Measurements from ENCODE around the gene RAC3. TPM values are rescaled to one million over a fixed set of nuclear protein-coding genes. Genes with fewer than 3 reads are reported as not detected.
A peak's percentile ranks its signal among the peaks of the same experiment; 100 is the strongest.

Gene RAC3
- total and polyA plus RNA-seq, 9 of the 15 experiments (the other 6 are each of a cell fraction or from before 2014, with no cell fraction given) = 0.23 to 292 (median 118) TPM

DNA sequence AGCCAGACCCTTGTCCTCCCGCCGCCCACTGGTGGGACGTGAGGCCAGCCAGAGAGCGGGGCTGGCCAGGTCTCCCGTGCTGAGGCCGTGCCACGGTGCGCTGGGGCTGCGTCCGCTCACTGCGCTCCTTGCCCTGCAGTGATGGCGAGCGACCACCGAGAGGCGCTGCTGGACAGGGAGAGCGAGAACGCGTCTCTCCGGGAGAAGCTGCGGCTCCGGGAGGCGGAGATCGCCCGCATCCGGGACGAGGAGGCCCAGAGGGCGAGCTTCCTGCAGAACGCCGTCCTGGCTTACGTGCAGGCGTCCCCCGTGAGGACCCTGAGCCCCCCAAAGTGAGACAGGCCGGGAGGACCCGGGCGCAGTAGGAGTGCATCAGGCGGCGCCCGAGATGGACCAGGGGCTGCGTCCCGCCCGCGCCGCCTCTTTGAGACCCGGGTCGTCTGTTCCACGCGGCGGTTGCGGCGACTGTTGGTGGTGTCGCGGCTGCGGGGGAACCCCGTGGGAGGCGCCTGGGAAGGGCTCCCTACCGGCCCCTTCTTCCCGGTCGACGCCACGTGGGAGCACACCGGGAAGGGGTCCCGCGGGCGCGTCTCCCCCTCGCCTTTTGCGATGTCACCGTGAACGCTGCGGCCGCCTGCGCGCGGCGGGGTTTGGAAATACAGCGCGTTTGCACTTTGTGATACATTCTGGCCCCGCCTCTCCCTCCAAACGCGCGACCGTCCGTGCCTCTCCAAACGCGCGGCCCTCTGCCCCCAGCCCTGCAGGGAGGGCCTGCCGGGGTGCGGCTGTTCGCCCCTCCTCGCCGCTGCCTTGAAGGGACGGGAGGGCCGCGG lies 792 bp upstream of the RAC3 start (continued):
- TF ChIP-seq, protein P1, sequence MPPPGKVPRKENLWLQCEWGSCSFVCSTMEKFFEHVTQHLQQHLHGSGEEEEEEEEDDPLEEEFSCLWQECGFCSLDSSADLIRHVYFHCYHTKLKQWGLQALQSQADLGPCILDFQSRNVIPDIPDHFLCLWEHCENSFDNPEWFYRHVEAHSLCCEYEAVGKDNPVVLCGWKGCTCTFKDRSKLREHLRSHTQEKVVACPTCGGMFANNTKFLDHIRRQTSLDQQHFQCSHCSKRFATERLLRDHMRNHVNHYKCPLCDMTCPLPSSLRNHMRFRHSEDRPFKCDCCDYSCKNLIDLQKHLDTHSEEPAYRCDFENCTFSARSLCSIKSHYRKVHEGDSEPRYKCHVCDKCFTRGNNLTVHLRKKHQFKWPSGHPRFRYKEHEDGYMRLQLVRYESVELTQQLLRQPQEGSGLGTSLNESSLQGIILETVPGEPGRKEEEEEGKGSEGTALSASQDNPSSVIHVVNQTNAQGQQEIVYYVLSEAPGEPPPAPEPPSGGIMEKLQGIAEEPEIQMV (tag; conservative IDR thresholded peaks at IDR 0.05; ENCODE audit: low read depth) = no peak; the same call in 1 of the 2 replicates
- TF ChIP-seq, protein P2, sequence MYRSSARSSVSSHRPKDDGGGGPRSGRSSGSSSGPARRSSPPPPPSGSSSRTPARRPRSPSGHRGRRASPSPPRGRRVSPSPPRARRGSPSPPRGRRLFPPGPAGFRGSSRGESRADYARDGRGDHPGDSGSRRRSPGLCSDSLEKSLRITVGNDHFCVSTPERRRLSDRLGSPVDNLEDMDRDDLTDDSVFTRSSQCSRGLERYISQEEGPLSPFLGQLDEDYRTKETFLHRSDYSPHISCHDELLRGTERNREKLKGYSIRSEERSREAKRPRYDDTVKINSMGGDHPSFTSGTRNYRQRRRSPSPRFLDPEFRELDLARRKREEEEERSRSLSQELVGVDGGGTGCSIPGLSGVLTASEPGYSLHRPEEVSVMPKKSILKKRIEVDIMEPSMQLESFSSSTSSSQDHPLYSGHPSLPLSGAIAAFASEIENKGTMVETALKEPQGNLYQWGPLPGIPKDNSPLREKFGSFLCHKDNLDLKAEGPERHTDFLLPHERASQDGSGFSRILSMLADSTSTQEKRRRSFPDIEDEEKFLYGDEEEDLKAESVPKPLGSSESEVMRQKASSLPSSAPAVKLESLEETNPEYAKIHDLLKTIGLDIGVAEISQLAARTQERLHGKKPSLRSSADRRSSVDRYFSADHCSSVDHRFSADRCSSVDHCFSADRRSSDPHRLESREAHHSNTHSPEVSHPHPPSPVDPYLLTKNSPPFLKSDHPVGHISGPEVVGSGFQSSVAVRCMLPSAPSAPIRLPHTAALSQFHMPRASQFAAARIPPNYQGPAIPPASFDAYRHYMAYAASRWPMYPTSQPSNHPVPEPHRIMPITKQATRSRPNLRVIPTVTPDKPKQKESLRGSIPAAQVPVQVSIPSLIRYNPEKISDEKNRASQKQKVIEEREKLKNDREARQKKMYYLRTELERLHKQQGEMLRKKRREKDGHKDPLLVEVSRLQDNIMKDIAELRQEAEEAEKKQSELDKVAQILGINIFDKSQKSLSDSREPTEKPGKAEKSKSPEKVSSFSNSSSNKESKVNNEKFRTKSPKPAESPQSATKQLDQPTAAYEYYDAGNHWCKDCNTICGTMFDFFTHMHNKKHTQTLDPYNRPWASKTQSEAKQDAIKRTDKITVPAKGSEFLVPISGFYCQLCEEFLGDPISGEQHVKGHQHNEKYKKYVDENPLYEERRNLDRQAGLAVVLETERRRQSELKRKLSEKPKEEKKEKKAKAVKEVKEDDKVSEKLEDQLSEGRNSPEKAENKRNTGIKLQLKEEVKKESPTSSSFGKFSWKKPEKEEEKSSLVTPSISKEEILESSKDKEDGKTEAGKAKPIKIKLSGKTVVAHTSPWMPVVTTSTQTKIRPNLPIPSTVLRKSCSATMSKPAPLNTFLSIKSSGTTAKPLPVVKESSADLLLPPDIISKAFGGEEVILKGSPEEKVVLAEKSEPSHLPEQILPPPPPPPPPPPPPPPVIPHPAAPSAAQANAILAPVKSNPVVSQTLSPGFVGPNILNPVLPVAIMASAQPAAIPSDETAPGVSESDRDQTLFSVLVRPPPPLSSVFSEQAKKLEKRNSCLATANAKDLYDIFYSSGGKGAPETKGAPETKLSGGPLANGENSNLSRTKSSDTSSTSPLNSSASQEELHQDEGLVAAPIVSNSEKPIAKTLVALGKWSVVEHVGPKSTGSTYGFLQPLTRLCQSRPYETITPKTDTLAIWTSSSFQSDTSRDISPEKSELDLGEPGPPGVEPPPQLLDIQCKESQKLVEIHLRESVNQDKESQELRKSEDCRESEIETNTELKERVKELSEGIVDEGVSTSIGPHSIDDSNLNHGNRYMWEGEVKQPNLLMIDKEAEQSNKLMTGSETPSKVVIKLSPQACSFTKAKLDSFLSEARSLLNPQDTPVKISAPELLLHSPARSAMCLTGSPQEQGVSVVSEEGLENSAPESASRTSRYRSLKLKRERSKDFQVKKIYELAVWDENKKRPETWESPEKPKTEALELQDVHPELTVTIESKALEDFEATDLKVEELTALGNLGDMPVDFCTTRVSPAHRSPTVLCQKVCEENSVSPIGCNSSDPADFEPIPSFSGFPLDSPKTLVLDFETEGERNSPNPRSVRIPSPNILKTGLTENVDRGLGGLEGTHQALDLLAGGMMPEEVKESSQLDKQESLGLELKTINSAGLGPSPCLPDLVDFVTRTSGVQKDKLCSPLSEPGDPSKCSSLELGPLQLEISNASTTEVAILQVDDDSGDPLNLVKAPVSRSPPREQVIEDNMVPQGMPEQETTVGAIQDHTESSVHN (IDR thresholded peaks at IDR 0.05; ENCODE audit: borderline replicate concordance in 1 of 2, low read depth in 1 of 2) = no peak
- TF ChIP-seq PTTG1 (tag; IDR thresholded peaks at IDR 0.05; ENCODE audit: low read depth) (no peak), MTF1 (CRISPR knock-in tag; IDR thresholded peaks at IDR 0.05; ENCODE audit: borderline replicate concordance) (no peak), MBD2 (IDR thresholded peaks at IDR 0.05; ENCODE audit: borderline replicate concordance, low read depth) (no peak), JUNB (CRISPR knock-in tag; conservative IDR thresholded peaks at IDR 0.05) (no peak), ZNF57 (CRISPR knock-in tag; IDR thresholded peaks at IDR 0.05) (no peak), GABPB1 (CRISPR knock-in tag; IDR thresholded peaks at IDR 0.05) (peak; percentile 84), CUX1 (CRISPR knock-in tag; IDR thresholded peaks at IDR 0.05) (no peak), POLR2A (conservative IDR thresholded peaks at IDR 0.05) (peak; percentile 55; the same call in 1 of the 2 replicates), BMI1 (IDR thresholded peaks at IDR 0.05; ENCODE audit: low read length) (no peak), EWSR1 (IDR thresholded peaks at IDR 0.05; ENCODE audit: borderline replicate concordance, low read depth, partially characterized antibody) (no peak)

Data from K562 (cell line).